Measurements from ENCODE around the gene CERS3. TPM values are rescaled to one million over a fixed set of nuclear protein-coding genes. Genes with fewer than 3 reads are reported as not detected.
A peak's percentile ranks its signal among the peaks of the same experiment; 100 is the strongest.

The CERS3 gene
- polyA plus RNA-seq (2013, experiment 1 of 2; ENCODE audit: insufficient read length) = not detected
- not detected for polyA plus RNA-seq (2013, experiment 2 of 2; ENCODE audit: insufficient read length)

- DNase-seq = no peak
Observed at GRCh38 chr15:100528833-100529428, at the start of gene CERS3. Gene CERS3 (minus strand): TSS chr15:100528950. CDS start chr15:100501849, 27,101 bp downstream.

GRCh38 chr15:100573526-100573925 lies 44.8 kb upstream of the CERS3 start:
- DNase-seq = no peak

DNA sequence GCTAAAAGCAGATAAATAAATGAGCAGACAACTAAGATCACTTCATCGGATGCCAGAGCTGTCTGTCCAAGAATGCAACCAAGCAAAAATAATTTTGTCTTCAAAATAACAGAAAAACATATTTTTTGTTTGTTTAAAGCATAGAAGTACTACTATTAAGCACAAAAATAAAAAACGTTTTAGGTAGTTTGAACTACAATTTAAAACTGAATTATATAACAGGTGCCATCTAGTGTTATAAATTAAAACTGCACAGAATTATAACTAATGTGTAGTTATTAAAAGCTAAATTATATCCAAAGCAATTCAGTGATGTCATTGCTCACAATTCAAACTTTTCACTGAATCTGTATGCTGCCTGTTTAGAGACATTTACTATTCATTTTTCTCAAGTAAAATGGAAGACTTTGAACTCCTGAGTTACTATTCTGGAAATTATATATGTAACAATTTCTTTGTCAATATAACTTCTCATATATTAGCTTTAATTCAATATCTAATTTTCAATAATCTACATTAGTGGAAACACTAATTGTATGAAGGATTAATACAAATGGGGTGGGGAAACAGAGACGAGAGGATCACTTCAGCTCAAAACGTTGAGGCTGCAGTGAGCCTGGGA lies 43.7 kb upstream of the CERS3 start:
- peak; percentile 14 for DNase-seq

DNA sequence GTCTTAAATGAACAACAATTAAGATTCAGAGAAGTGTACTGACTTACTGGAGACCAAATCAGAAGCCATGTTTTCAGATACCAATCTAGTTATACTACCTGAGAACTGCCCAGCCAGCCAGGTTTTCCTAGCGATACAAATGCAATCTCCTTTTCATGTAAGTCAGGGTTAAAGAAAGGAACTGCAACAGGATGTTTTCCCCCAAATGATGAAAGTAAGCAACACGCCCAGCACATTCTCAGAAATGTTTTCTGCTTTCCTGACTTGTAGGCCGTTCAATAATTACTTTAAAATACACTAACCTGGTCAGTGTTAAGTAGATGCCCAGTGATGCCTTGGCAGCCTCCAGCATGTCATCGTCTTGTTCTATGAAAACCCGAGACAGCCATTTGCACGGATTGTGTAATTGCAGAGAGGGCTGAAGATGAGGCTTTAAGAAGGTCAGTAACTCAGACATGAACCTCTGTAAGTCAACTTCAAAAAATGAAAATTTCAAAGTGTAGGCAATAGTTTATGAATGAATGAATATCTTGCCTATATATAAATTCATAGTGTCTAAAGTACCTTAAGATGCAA lies 42.9 kb upstream of the CERS3 start:
- DNase-seq = no peak

GRCh38 chr15:100570735-100571313 lies 42.1 kb upstream of the CERS3 start:
- DNase-seq = no peak

DNA sequence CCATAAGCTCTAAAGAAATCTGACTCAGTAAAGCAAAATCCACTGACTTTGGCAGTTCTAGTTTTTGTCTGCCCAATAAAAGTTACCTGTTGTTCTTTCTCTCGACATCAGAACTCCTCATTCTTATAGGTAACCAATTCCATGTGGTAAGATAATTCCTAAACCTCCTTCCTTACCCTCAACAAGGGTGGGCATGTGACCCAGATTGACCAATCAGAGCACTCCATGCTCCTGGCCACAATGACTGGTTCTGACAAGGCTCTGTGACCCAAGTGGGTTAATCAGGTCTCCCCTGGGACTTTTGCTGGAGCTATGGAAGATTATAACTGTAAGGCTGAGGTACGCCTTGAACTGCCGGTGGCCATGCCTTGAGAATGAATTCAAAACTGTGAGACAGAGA lies 41.5 kb upstream of the CERS3 start:
- DNase-seq = no peak

DNA sequence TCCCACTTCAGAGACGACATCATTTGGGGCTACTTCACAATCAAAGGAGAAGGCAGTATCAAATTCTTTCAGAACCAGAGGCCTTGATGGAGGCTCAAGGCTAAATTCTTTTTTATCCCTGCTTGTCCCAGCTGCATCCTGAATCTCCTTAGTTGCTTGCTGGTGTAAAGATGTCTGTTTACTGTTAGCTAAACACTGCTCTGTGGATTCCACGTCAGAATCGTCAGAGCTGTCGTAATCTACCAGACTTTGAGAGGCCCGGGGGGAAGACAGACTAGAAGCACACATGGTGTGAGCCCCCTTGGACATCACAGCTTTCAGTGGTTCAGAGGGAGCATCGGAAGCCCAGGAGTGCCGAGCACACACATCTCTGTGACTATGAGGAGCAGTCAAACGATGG lies 40.6 kb upstream of the CERS3 start:
- no peak for DNase-seq

GRCh38 chr15:100566850-100567628 lies 38.3 kb upstream of the CERS3 start:
- no peak for DNase-seq

- DNase-seq = no peak
Observed at GRCh38 chr15:100565591-100565990, 36.8 kb upstream of the CERS3 start.

GRCh38 chr15:100560323-100560722 lies 31.6 kb upstream of the CERS3 start:
- no peak for DNase-seq

DNA sequence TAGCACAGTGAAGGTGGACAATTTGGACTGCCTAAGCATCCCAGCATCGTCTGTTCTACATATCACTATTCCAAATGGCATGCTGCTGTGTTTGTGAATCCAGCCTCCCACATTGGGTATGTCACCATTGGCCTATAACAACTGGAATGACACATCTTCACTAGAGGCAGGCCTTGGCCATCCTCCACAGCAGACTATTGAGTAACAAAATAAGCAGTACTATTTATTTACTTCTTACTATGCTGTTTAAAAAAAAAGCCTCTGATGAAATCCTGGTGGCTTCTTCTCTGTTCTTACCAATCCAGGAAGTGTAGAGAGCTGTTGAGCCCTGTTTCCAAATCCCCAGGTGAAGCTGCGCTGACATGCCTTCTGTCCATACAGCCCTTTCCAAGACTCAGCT lies 30.6 kb upstream of the CERS3 start:
- DNase-seq = peak; percentile 12

DNA sequence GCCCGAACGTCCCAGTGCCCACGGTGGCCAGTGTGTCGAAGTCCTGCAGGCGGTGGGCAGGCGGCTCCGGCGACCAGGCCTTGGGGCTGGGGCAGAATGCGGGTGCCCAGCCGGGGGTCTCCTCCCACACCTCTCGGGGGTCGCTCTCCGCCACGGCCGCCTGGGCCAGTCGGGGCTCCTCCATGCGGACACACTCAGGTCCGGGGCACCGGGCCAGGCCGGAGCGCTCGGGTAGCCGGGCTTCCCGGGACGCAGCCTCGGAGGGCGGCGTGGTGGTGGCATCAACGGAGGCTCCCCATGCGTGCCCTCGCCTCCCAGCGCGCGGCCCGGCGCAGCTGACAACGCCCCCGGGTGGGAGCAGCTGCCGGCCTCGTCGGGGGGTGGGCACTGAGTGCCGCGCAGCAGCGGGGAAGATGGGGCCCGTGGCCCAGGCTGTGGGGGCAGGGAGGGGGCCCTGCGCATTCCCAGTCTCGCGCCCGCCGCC lies 30.1 kb upstream of the CERS3 start:
- no peak for DNase-seq

DNA sequence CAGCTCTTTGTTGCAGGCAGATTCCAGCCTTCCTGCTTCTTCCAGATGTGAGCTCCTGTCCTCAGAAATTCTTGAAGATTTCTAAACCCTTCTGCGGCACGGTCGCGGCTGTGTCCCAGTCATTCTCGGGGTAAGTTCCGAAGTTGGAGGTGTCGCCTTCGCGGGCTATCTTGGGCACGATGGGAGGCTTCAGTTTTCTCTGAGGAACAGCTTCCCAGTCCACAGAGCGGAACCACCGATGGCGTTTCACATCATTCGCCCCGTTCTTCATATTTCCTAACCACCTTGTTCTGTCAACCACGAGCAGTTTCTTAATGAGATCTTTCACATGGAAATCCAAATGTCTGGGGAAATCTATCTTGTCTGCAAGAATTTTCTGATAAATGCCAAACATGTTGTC lies 24.7 kb upstream of the CERS3 start:
- no peak for DNase-seq

- DNase-seq = no peak
Observed at GRCh38 chr15:100547961-100548360, 19.2 kb upstream of the CERS3 start.

GRCh38 chr15:100544946-100545345 lies 16.2 kb upstream of the CERS3 start:
- DNase-seq = no peak

DNA sequence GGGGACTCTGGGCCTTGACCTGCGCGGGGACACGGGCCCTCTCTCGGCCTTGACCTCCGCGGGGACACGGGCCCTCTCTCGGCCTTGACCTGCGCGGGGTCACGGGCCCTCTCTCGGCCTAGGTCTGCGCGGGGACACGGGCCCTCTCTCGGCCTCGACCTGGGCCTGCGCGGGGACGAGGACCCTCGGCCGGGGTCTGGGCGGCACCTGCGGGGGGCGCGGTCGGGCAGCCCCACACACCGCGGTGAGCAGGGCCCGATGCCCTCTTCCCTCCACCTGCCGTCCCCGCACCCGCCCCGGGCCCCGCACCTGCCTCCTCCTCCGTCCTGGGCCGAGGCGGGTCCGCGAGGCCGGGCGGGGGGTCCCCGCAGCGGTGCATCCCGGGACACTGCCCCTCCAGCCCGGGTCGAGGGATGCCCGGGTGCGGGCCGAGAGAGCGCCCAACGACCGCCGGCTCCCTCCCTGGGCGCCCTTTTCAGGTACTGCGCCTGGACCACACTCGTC lies 15.6 kb upstream of the CERS3 start:
- no peak for DNase-seq

DNA sequence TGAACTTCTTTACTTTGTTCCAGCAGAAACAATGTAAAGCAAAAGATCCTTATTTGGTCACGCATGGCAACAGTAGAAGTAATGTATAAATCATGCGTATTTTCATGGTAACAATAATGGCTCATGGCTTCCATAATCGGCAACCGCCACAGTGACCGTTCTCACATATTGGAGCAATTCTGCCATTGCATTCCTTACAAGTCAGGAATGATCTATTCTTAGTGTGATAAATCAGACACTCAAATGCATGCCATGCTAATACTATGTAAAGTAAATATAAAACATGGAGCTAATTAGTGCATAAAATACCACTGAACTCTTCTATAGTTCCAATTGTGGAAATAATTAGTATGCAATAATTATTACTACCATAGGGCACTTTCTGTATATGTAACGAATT lies 13.5 kb upstream of the CERS3 start:
- DNase-seq = no peak

DNA sequence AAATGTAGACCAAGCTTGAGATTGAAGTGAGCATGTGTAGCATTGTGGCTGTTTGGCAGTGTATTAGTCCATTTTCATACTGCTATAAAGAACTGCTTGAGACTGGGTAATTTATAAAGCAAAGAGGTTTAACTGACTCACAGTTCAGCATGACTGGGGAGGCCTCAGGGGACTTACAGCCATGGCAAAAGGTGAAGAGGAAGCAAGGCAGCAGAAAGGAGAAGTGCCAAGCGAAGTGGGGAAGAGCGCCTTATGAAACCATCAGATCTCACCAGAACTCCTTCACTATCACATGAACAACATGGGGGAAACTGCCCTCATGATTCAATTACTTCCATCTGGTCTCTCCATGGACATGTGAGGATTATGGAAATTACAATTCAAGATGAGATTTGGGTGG lies 8.6 kb upstream of the CERS3 start:
- no peak for DNase-seq

GRCh38 chr15:100536733-100537132 lies 8.0 kb upstream of the CERS3 start:
- no peak for DNase-seq

GRCh38 chr15:100533886-100534285 lies 5.1 kb upstream of the CERS3 start:
- no peak for DNase-seq

GRCh38 chr15:100531823-100532327 lies 3.1 kb upstream of the CERS3 start:
- DNase-seq = no peak

GRCh38 chr15:100531204-100531603 lies 2.5 kb upstream of the CERS3 start:
- DNase-seq = no peak
